ENCODE measurements around the gene GIN1. TPM values are rescaled to one million over a fixed set of nuclear protein-coding genes. Genes with fewer than 3 reads are reported as not detected.
A peak's percentile ranks its signal among the peaks of the same experiment; 100 is the strongest.

GIN1 gene
- total RNA-seq, 3 donors from 2014 or later (not counting 1 experiment from before 2014, with no cell fraction given): 3.3 to 3.6 (median 3.4) TPM

DNA sequence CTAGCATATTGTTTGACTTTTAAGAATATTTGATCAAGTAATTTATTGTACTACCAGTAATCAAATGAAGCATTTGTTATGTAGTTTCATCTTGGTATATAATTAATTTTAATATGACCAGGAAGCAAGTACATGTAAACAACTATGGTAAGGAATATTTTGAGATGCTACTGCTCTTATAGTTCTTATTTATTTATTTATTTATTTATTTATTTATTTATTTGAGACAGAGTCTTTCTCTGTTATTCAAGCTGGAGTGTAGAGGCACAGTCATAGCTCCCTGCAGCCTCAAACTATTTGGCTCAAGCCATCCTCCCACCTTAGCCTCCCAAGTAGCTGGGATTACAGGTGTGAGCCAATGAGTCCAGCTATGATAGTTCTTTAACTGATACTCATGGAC lies 8.3 kb upstream of the GIN1 start:
- H3K27me3 ChIP-seq (ENCODE audit: control insufficient read depth, insufficient read depth, low read length): no peaks in the 10 kb centered on the region
- H3K27ac Mint-ChIP-seq: no peak overlapping the region
- H3K4me1 Mint-ChIP-seq: peaks cover 20 to 36% of the 10 kb centered on the region in 2 donors
- no peak for DNase-seq
- no peaks in the 10 kb centered on the region for H3K27me3 Mint-ChIP-seq (ENCODE audit: low read depth in 2 of 2)
- no peak overlapping the region for H3K4me3 ChIP-seq (ENCODE audit: low read length)
- H3K4me3 Mint-ChIP-seq: no peak overlapping the region
- intact Hi-C loops (cut with micrococcal nuclease): loop anchor here (10.0 kb wide), 1 partner anchor 263 kb away; no protein-coding TSS in a partner anchor
- no peaks in the 10 kb centered on the region for H3K4me1 ChIP-seq (ENCODE audit: control insufficient read depth, insufficient read depth, low read length)
- TF ChIP-seq, protein P1, sequence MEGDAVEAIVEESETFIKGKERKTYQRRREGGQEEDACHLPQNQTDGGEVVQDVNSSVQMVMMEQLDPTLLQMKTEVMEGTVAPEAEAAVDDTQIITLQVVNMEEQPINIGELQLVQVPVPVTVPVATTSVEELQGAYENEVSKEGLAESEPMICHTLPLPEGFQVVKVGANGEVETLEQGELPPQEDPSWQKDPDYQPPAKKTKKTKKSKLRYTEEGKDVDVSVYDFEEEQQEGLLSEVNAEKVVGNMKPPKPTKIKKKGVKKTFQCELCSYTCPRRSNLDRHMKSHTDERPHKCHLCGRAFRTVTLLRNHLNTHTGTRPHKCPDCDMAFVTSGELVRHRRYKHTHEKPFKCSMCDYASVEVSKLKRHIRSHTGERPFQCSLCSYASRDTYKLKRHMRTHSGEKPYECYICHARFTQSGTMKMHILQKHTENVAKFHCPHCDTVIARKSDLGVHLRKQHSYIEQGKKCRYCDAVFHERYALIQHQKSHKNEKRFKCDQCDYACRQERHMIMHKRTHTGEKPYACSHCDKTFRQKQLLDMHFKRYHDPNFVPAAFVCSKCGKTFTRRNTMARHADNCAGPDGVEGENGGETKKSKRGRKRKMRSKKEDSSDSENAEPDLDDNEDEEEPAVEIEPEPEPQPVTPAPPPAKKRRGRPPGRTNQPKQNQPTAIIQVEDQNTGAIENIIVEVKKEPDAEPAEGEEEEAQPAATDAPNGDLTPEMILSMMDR (IDR thresholded peaks at IDR 0.05): no peak
- H3K9me3 ChIP-seq (ENCODE audit: control insufficient read depth, insufficient read depth, low read length): no peaks in the 10 kb centered on the region
- no peak overlapping the region for H3K27ac ChIP-seq (ENCODE audit: low read length)
- H3K36me3 Mint-ChIP-seq: no peaks in the 10 kb centered on the region
- peaks cover 10% of the 10 kb centered on the region for H3K36me3 ChIP-seq (ENCODE audit: control insufficient read depth, insufficient read depth, low read length)
- no peaks in the 10 kb centered on the region for H3K9me3 Mint-ChIP-seq
- ATAC-seq: no peak

DNA sequence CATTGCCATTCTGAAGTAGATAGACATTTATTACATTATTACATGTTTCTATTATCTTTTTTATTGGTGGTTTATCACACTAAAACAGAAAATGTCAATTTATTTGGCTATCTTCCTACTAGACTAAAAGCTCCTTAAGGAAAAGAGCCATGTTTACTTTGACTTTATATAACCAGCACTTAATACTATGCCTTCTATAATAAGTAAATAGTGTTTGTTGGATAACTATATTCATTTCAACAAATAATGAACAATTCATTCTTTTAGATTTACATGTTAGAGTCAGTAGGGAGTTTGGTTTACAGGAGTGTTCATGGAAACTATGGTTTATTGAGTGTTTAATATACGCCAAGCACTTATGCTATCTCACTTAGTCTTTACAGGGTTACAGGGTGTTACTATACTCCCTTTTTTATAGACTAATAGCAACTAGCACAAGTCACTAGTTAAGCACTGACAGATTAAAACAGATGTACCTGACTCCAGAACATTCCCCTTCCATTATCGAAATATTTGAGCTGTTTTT lies 7.4 kb upstream of the GIN1 start:
- H3K9me3 ChIP-seq (ENCODE audit: control insufficient read depth, insufficient read depth, low read length): no peaks in the 10 kb centered on the region
- TF ChIP-seq, protein P1 (IDR thresholded peaks at IDR 0.05): no peak
- H3K4me3 ChIP-seq (ENCODE audit: low read length): no peak overlapping the region
- Mint-ChIP-seq H3K36me3 (no peaks in the 10 kb centered on the region), H3K27me3 (ENCODE audit: low read depth in 2 of 2) (no peaks in the 10 kb centered on the region), H3K27ac (peak overlapping the region in 1 of 2 donors; percentile 23), H3K4me3 (no peak overlapping the region), H3K4me1 (peaks cover 28 to 39% of the 10 kb centered on the region in 2 donors), H3K9me3 (no peaks in the 10 kb centered on the region)
- no peak overlapping the region for H3K27ac ChIP-seq (ENCODE audit: low read length)
- no peaks in the 10 kb centered on the region for H3K27me3 ChIP-seq (ENCODE audit: control insufficient read depth, insufficient read depth, low read length)
- no peak for DNase-seq
- intact Hi-C loops (cut with micrococcal nuclease): loop anchor here (10.0 kb wide), 1 partner anchor 263 kb away; no protein-coding TSS in a partner anchor
- no peaks in the 10 kb centered on the region for H3K4me1 ChIP-seq (ENCODE audit: control insufficient read depth, insufficient read depth, low read length)
- ATAC-seq: no peak
- no CpG with 5 or more reads among the region's 2 CpGs for WGBS (ENCODE audit: insufficient coverage)
- peaks cover 10% of the 10 kb centered on the region for H3K36me3 ChIP-seq (ENCODE audit: control insufficient read depth, insufficient read depth, low read length)

DNA sequence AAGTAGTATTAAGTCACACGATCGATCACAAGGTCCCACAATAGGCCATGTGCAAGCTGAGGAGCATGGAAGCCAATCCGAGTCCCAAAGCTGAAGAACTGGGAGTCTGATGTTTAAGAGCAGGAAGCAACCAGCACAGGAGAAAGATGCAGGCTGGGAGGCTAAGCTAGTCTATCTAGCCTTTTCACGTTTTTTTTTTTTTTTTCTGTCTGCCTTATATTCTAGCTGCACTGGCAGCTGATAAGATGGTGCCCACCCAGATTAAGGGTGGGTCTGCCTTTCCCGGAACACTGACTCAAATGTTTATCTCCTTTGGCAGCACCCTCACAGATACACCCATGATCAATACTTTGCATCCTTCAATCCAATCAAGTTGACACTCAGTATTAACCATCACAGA lies 6.6 kb upstream of the GIN1 start:
- Mint-ChIP-seq H3K4me1 (peaks cover 30 to 47% of the 10 kb centered on the region in 2 donors), H3K4me3 (no peak overlapping the region), H3K9me3 (no peaks in the 10 kb centered on the region), H3K36me3 (no peaks in the 10 kb centered on the region), H3K27me3 (ENCODE audit: low read depth in 2 of 2) (no peaks in the 10 kb centered on the region), H3K27ac (no peak overlapping the region)
- Histone ChIP-seq H3K4me1 (ENCODE audit: control insufficient read depth, insufficient read depth, low read length) (no peaks in the 10 kb centered on the region), H3K4me3 (ENCODE audit: low read length) (no peak overlapping the region), H3K9me3 (ENCODE audit: control insufficient read depth, insufficient read depth, low read length) (no peaks in the 10 kb centered on the region), H3K27ac (ENCODE audit: low read length) (no peak overlapping the region), H3K27me3 (ENCODE audit: control insufficient read depth, insufficient read depth, low read length) (no peaks in the 10 kb centered on the region), H3K36me3 (ENCODE audit: control insufficient read depth, insufficient read depth, low read length) (peaks cover 10% of the 10 kb centered on the region)
- ATAC-seq (no peak), DNase-seq (no peak)
- intact Hi-C loops (cut with micrococcal nuclease): loop anchor here (10.0 kb wide), 1 partner anchor 262 kb away; no protein-coding TSS in a partner anchor
- TF ChIP-seq, protein P1 (IDR thresholded peaks at IDR 0.05): no peak
- 96% methylated on average over 5 of the region's 5 CpGs for WGBS (ENCODE audit: insufficient coverage)

DNA sequence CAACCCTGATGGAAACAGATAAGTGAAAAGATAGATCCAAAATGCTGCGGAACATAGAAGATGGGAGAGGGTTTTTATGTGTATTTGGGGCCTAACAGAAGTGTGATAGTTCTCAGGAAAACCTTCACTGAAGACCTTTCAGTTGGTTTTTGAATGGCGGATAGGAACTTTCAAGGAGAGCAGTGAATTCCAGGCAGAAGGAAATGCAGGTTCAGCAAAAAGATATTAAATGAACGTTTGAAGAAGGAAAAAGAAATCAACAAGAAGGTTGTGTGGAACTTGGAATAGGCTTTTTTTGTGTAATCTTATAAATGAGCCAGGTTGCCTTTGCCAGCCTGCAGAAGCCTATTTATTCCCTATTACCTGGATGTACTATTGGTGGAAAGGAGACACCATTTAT lies 2.3 kb upstream of the GIN1 start:
- Histone ChIP-seq H3K4me1 (ENCODE audit: control insufficient read depth, insufficient read depth, low read length) (peaks cover 6% of the 10 kb centered on the region), H3K27ac (ENCODE audit: low read length) (no peak overlapping the region), H3K4me3 (ENCODE audit: low read length) (no peak overlapping the region), H3K9me3 (ENCODE audit: control insufficient read depth, insufficient read depth, low read length) (no peaks in the 10 kb centered on the region), H3K36me3 (ENCODE audit: control insufficient read depth, insufficient read depth, low read length) (peaks cover 2% of the 10 kb centered on the region), H3K27me3 (ENCODE audit: control insufficient read depth, insufficient read depth, low read length) (no peaks in the 10 kb centered on the region)
- intact Hi-C loops (cut with micrococcal nuclease): loop anchor here (5.0 to 10.0 kb wide), 2 partner anchors 257 to 340 kb away; no protein-coding TSS in a partner anchor
- Mint-ChIP-seq H3K4me1 (peaks cover 53 to 68% of the 10 kb centered on the region in 2 donors), H3K4me3 (peak overlapping the region; percentile 97), H3K36me3 (no peaks in the 10 kb centered on the region), H3K27ac (no peak overlapping the region), H3K9me3 (no peaks in the 10 kb centered on the region), H3K27me3 (ENCODE audit: low read depth in 2 of 2) (no peaks in the 10 kb centered on the region)
- TF ChIP-seq, protein P1 (IDR thresholded peaks at IDR 0.05): no peak
- 64% methylated on average over 3 of the region's 3 CpGs for WGBS (ENCODE audit: insufficient coverage)
- no peak for DNase-seq
- no peak for ATAC-seq

All from natural killer cell (primary cell).